Hematopoietic multipotent progenitor cell treated with erythropoietin and hydrocortisone succinate and interleukin-3 and kit ligand, for 6 days (in vitro differentiated cells): ENCODE measurements around the gene GATC.
"Not testable (repeated sequence)": the region's sequence is repeated elsewhere in the genome, so short reads cannot be mapped to it uniquely, and the experiment has no call there.

Experiments
- DNase-seq: peaks from one replicate; pipeline ENCODE4 v3.0.0-alpha.2; 2015

The GATC gene

GRCh38 chr12:120437735-120438494, 8.3 kb upstream of the GATC start, which contains the start of gene COX6A1:
TSS of gene COX6A1 (plus strand) at chr12:120438113. CDS start at chr12:120438127, 14 bp downstream.
- DNase-seq, result peak; percentile 100

DNA sequence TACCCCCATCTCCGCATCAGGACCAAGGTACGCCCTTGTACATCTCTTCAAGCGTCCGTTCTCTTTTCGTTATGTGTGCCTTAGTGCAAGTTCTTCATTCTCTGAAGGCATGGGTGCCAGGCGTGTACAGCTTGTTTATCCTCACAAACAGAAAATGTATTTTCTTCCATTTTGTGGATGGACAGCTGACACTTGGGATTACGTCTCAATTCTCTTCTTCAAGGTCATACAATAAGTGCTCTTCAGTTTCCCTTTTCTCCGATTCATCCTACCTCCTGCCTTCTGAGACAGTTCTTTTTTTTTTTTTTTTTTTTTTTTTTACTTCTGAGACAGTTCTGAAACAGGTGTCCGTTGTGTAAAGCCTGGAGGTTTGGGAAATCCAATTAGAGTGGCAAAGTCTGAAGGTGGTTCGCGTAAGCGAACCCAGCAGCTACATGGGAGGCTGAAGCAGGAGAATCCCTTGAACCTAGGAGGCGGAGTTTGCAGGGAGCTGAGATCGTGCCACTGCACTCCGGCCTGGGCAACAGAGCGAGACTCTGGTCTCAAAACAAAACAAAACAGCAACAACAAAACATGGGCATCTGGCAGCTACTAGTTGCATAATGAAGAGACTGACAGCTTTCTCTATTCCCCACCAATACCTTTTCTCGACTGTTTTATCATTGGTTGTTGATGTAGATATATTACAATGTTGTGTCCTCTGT, 7.6 kb upstream of the GATC start:
- DNase-seq, result peak; percentile 38

GRCh38 chr12:120439646-120440247, 6.5 kb upstream of the GATC start:
- peak; percentile 93 for DNase-seq

GRCh38 chr12:120444676-120445075, 1.6 kb upstream of the GATC start:
- no peak for DNase-seq

- DNase-seq, result not testable (repeated sequence)
These were observed 567 bp downstream of the GATC start for GRCh38 chr12:120446844-120447178.

DNA sequence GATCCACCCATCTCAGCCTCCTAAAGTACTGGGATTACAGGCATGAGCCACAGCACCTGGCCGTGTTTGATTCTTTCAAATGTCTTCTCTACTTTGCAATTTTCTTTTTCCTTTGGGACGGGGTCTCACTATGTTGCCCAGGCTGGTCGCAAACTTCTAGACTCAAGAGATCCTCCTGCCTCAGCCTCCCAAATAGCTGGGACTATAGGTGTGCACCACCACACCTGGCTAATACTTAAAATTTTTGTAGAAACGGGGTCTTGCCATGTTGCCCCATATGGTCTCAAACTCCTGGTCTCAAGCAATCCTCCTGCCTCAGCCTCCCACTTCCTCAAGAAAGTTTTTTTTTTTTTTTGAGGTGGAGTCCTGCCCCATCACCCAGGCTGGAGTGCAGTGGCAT, 1.7 kb downstream of the GATC start:
- DNase-seq, result no peak

- DNase-seq, result not testable (repeated sequence)
These were observed 6.3 kb downstream of the GATC start for GRCh38 chr12:120452524-120452923.

DNA sequence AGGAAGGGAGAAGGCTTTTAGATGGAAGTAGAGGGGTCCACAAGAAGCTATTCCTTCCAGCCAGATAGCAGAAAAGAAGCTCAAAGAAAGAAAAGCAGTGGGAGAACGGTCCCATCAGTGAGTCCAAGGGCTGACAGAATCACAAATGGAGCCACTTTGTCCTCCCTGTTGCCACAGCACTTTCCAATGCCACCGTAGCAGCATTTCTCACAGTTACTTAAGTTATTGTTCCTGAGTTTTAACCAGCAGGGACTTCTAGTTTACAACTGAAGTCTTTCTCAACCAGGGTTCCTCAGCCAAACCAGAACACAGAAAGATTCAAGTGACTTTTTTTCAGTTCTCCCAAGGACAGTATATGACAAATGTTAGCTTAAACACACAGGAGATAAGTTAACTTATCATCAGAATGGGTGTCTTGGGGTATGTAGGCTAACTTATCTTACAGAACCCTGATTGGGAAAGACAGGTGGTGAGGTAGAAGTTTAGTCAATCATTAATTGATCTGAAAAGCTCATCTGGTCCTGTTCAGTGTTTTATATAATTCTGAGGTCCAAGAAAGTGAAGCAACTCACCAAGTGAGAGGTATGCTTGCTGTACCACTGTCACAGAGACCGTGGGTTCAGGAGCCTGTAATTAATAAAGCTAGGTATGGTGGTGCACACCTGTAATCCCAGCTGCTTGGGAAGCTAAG, 7.0 kb downstream of the GATC start:
- no peak for DNase-seq

- DNase-seq, result peak; percentile 80
These were observed 7.7 kb downstream of the GATC start for GRCh38 chr12:120453977-120454376.

- DNase-seq, result no peak
These were observed 9.1 kb downstream of the GATC start for GRCh38 chr12:120455302-120455701.

- peak; percentile 67 for DNase-seq
These were observed 10.9 kb downstream of the GATC start for GRCh38 chr12:120457133-120457532.

- DNase-seq, result no peak
These were observed 13.9 kb downstream of the GATC start for GRCh38 chr12:120460157-120460556.

GRCh38 chr12:120462099-120462640, 15.9 kb downstream of the GATC start:
- DNase-seq, result no peak

- DNase-seq, result no peak
These were observed 17.5 kb downstream of the GATC start for GRCh38 chr12:120463712-120464111.

- DNase-seq, result no peak
These were observed 19.5 kb downstream of the GATC start for GRCh38 chr12:120465756-120466155.

DNA sequence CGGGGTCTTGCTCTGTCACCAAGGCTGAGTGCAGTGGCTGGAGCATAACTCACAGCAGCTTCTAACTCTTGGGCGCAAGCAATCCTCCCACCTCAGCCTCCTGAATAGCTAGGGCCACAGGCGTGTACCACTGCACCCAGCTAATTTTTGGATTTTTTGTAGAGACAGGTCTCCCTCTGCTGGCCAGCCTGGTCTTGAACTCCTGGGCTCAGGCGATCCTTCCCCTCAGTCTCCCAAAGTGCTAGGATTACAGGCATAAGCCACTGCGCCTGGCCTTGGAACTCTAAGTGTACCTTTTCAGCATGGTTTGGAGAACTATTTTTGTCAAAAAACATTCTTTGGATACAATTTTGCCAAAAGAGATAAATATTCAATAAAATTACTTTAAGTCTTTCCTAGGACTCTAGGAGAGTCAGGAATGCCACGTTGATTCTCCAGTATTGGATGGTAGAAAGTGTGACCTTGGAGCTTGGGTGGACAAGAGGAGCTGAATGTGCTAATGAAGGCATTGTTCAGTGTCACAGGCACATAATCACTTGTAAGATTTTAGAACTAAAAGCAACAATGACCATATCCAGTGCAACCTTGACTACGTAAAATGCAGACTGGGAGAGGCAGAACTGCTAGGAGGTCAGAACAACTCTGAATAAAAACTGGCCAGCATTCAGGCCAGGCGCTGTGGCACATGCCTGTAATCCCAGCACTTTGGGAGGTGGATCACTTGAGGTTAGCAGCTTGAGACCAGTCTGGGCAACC, 20.5 kb downstream of the GATC start:
- DNase-seq, result peak; percentile 81

DNA sequence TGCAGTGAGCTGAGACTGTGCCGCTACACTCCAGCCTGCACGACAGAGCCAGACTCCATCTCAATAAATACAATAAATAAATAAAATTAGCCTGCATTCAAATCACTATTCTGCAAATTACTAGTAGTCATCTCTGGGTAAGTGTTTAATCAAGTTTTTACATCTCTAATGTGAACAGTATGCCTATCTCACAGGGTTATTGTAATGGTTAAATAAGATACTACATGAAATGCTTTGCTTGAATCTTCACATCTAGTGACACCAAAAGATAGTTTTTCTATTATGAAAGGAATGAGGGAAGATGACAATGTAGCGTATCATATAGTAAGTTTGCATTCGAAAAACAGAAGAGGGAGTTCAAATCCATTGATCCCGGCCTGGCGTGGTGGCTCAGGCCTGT, 21.2 kb downstream of the GATC start:
- DNase-seq, result no peak

- peak; percentile 60 for DNase-seq
These were observed 22.1 kb downstream of the GATC start for GRCh38 chr12:120468325-120468820.

- peak; percentile 53 for DNase-seq
These were observed 22.7 kb downstream of the GATC start for GRCh38 chr12:120468821-120469449.

- DNase-seq, result peak; percentile 97
These were observed 23.4 kb downstream of the GATC start, which contains the start of gene SRSF9 for GRCh38 chr12:120469450-120470149. TSS of gene SRSF9 (minus strand) at chr12:120469748. CDS start at chr12:120469609, 139 bp downstream.
